Measurements from ENCODE around the gene REEP5.
"Not testable (repeated sequence)": the region's sequence is repeated elsewhere in the genome, so short reads cannot be mapped to it uniquely, and the experiment has no call there.

- not testable (repeated sequence) for TF ChIP-seq CTCF (conservative IDR thresholded peaks at IDR 0.05; ENCODE audit: low read depth, low read length); RAD21 (IDR thresholded peaks at IDR 0.05; ENCODE audit: low read length); RFX5 (IDR thresholded peaks at IDR 0.05; ENCODE audit: low read depth, low read length)
Measured at GRCh38 chr5:112959872-112960271, 37.8 kb upstream of the REEP5 start.
